Activated CD8-positive, alpha-beta T cell treated with anti-CD3 and anti-CD28 coated beads for 36 hours (primary cell): ENCODE data around the gene ACKR2. TPM values are rescaled to one million over a fixed set of nuclear protein-coding genes. Genes with fewer than 3 reads are reported as not detected.

Source experiments
- ATAC-seq: fragments of 200-7000 bp; cut with Tn5 transposase; one replicate; pipeline ENCODE4 v1.10.0; 2021; ENCODE audit warnings: mild to moderate bottlenecking, moderate library complexity
- CTCF ChIA-PET: fragments of 350-600 bp; sonication (Branson Sonifier 250); formaldehyde crosslinking; loops from one replicate; lab custom pipeline; 2021; ENCODE audit warnings: antibody characterized with exemption; lab: Charles Lee
- POLR2A ChIA-PET: fragments of 350-600 bp; sonication (Branson Sonifier 250); formaldehyde crosslinking; loops from one replicate; lab custom pipeline; 2021; ENCODE audit warnings: antibody characterized with exemption; lab: Charles Lee
- DNase-seq: peaks from one replicate; pipeline ENCODE4 v3.0.0-alpha.2; 2020
- H3K27ac Mint-ChIP-seq: one replicate; pipeline ENCODE4 v1.8.0; 2021; ENCODE audit warnings: mild to moderate bottlenecking, mixed read lengths
- H3K27me3 Mint-ChIP-seq: one replicate; pipeline ENCODE4 v1.8.0; 2021; ENCODE audit warnings: mixed read lengths
- H3K36me3 Mint-ChIP-seq: one replicate; pipeline ENCODE4 v1.8.0; 2021; ENCODE audit warnings: low read depth, mixed read lengths
- H3K4me1 Mint-ChIP-seq: one replicate; pipeline ENCODE4 v1.8.0; 2021; ENCODE audit warnings: low read depth, mixed read lengths
- H3K4me3 Mint-ChIP-seq: one replicate; pipeline ENCODE4 v1.8.0; 2021; ENCODE audit warnings: mild to moderate bottlenecking, moderate library complexity, mixed read lengths
- H3K9me3 Mint-ChIP-seq: one replicate; pipeline ENCODE4 v1.8.0; 2021; ENCODE audit warnings: mixed read lengths
- intact Hi-C: fragments of 100-400 bp; cut with micrococcal nuclease; formaldehyde crosslinking; loops from one replicate; pipeline ENCODE4 v1.10.0; 2022
- total RNA-seq, 2 experiments: library from RNA; stranded (reverse); gene quantifications; one replicate each; pipeline ENCODE4 v1.2.3, GENCODE V29; 2021
- TF ChIP-seq, protein P1 (sequence below): fragments of 200-600 bp; IDR thresholded peaks from one replicate; pipeline ENCODE4 v1.8.0; 2022; ENCODE audit warnings: antibody characterized with exemption, mild to moderate bottlenecking

Gene ACKR2
- total RNA-seq, 2 experiments from 2014 or later: 1.2 to 1.4 TPM

DNA sequence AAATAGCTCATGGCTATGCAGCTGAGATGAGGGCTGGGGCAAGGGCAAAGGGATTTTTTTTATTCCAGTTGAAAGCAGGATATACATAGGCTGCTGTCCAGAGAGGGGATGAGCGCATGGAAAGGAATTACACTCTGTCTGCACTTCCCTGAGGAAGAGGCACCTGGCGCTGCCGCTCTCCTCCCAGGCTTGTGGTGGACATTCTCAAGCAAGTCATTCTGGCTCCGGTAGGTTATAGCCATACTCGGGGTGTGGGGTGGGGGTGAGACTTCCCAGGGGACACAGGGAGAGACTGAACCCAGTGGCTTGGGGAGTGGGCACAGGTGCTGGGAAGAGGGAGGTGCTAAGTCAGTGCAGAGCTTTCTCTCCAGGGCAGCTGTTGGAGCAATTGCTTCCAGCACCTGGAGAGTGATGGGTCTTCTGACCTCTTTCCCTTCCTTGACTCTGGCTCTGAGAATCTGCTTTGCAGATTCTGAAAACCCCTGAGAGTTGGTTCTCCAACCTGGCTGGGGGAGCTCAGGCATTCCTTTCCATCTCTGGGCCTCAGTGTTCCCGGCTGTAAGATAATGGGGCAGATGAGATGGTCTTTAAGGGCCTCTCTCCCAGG is 42.1 kb downstream of the ACKR2 start:
- Mint-ChIP-seq H3K4me1 (peaks cover 12% of the 10 kb centered on the region), H3K4me3 (no peak overlapping the region), H3K27ac (no peak overlapping the region), H3K9me3 (no peaks in the 10 kb centered on the region), H3K36me3 (no peaks in the 10 kb centered on the region), H3K27me3 (peaks cover 4% of the 10 kb centered on the region)
- ATAC-seq (no peak), DNase-seq (no peak)
- intact Hi-C loops: no loop called here
- CTCF ChIA-PET: interaction anchor here (1.2 to 1.7 kb wide), 3 partner anchors 12 to 107 kb away, joined by 4 to 6 read pairs (median 4); no protein-coding TSS in a partner anchor
- POLR2A ChIA-PET: no interaction called here
- TF ChIP-seq, protein P1, sequence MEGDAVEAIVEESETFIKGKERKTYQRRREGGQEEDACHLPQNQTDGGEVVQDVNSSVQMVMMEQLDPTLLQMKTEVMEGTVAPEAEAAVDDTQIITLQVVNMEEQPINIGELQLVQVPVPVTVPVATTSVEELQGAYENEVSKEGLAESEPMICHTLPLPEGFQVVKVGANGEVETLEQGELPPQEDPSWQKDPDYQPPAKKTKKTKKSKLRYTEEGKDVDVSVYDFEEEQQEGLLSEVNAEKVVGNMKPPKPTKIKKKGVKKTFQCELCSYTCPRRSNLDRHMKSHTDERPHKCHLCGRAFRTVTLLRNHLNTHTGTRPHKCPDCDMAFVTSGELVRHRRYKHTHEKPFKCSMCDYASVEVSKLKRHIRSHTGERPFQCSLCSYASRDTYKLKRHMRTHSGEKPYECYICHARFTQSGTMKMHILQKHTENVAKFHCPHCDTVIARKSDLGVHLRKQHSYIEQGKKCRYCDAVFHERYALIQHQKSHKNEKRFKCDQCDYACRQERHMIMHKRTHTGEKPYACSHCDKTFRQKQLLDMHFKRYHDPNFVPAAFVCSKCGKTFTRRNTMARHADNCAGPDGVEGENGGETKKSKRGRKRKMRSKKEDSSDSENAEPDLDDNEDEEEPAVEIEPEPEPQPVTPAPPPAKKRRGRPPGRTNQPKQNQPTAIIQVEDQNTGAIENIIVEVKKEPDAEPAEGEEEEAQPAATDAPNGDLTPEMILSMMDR: no peak

DNA sequence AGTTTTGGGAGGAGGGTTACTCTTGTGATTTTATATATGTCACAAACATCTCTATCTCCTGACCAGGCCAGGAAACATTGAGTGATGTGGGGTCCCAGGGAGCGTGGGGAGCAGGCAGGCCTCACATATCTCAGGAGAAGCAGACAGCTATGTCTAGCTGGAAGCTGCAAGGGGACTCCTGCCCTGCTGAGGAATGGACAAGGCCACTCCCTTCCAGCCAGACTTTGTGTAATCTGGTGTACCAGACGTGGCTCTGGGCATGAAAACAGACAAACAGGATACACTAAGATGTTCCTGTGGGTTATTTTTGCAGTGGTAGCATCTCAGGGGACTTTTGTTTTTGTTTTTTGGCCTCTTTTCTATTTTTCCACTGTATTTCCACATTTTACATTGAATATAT is 43.2 kb downstream of the ACKR2 start:
- H3K27me3 Mint-ChIP-seq: peaks cover 5% of the 10 kb centered on the region
- DNase-seq (no peak), ATAC-seq (no peak)
- intact Hi-C loops: no loop called here
- POLR2A ChIA-PET: no interaction called here
- TF ChIP-seq, protein P1: no peak
- peaks cover under 1% of the 10 kb centered on the region for H3K4me1 Mint-ChIP-seq
- H3K4me3 Mint-ChIP-seq: no peak overlapping the region
- CTCF ChIA-PET: interaction anchor here (1.0 to 1.3 kb wide), 2 partner anchors 21 to 304 kb away, joined by 3 to 4 read pairs; no protein-coding TSS in a partner anchor
- H3K36me3 Mint-ChIP-seq: no peaks in the 10 kb centered on the region
- no peaks in the 10 kb centered on the region for H3K9me3 Mint-ChIP-seq
- no peak overlapping the region for H3K27ac Mint-ChIP-seq

DNA sequence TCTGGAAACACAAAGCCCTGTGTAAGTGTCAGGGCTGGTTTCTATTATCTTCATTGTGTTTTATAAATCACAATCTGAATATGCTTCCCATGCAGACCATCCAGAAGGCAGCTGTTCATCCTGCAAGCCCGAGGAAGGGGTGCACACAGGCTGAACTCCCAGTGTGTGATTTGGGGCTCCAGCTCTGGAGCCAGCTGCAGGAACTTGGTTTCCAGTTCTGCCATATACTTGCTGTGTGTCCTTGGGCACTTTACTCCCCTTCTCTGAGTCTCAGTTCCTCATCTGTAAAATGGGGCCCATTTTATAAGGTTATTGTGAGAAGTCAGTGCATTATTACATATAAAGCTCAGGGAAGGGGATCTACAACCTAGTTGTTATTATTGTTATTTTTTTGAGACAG is 43.8 kb downstream of the ACKR2 start:
- Mint-ChIP-seq H3K9me3 (no peaks in the 10 kb centered on the region), H3K4me3 (no peak overlapping the region), H3K4me1 (no peaks in the 10 kb centered on the region), H3K36me3 (no peaks in the 10 kb centered on the region), H3K27ac (no peak overlapping the region), H3K27me3 (peaks cover 5% of the 10 kb centered on the region)
- ChIA-PET CTCF (interaction anchor here (1.0 kb wide), 1 partner anchor 14 kb away, joined by 3 read pairs; no protein-coding TSS in a partner anchor), POLR2A (no interaction called here)
- intact Hi-C loops: no loop called here
- ATAC-seq (no peak), DNase-seq (no peak)
- TF ChIP-seq, protein P1: no peak

DNA sequence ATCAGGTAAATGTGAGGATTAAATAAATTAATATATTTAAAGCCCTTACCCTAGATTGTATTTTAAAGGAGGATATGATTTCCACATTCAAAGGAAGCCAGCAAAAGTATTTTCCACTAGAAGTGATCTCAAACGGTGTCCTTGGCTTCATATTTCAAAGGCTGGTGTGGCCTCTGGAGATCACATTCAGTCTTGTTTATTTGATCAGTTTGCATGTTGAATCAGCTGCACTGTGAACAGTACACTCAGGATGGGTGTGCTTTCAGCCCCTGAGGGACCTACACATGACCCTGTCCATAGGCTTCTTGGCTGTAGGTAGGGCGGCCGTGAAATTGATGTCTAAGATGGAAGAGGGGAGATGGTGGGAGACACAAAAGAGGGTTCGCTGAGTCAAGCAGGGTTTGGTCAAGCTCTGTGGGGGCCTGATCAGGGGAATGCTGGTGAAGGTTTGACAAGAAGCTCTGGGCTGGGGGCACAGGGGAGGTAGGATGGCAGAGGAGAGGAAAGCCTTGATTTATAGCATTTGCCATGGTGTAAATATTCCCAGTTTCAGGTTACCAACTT is 44.6 kb downstream of the ACKR2 start:
- Mint-ChIP-seq H3K27ac (no peak overlapping the region), H3K9me3 (no peaks in the 10 kb centered on the region), H3K27me3 (peaks cover 5% of the 10 kb centered on the region), H3K4me3 (no peak overlapping the region), H3K36me3 (no peaks in the 10 kb centered on the region), H3K4me1 (no peaks in the 10 kb centered on the region)
- DNase-seq: no peak
- intact Hi-C loops: no loop called here
- ChIA-PET CTCF (interaction anchor here (1.0 kb wide), 1 partner anchor 15 kb away, joined by 3 read pairs; no protein-coding TSS in a partner anchor), POLR2A (no interaction called here)
- TF ChIP-seq, protein P1: no peak
- ATAC-seq: no peak

DNA sequence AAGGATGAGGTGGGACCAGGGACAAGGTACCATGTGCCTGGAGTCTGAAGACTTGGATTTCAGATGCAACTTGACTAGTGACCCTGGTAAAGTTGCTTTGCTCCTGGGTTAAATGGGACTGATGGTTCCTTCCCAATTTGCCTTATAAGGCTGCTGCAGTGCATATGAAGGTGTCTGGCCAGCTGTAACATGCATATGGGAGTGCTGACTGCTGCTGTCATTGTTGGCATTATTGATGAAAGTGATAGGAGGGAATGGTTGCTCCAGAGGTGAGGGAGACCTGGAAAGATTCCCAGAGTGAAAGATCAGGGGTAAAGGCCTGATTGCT is 45.9 kb downstream of the ACKR2 start:
- ATAC-seq: no peak

More for the DNA sequence above, 45.9 kb downstream of the ACKR2 start:
- Mint-ChIP-seq H3K36me3 (no peaks in the 10 kb centered on the region), H3K9me3 (no peaks in the 10 kb centered on the region), H3K4me3 (no peak overlapping the region), H3K27ac (no peak overlapping the region), H3K27me3 (peaks cover 5% of the 10 kb centered on the region), H3K4me1 (no peaks in the 10 kb centered on the region)
- DNase-seq: no peak
- CTCF ChIA-PET: no interaction called here
- TF ChIP-seq, protein P1: no peak
- POLR2A ChIA-PET: no interaction called here
- intact Hi-C loops: no loop called here
